ENCODE data around the gene GNS. TPM values are rescaled to one million over a fixed set of nuclear protein-coding genes. Genes with fewer than 3 reads are reported as not detected.

The GNS gene
- total and polyA plus RNA-seq, 5 donors: 33.6 to 105 (median 96.6) TPM

GRCh38 chr12:64796205-64796845 lies 37.1 kb upstream of the GNS start:
- Histone ChIP-seq H3K27me3 (ENCODE audit: control insufficient read depth, insufficient read depth) (no peaks in the 10 kb centered on the region), H3K9me3 (ENCODE audit: control insufficient read depth, low read length) (no peaks in the 10 kb centered on the region), H3K4me1 (ENCODE audit: control insufficient read depth, insufficient read depth, low read length) (no peaks in the 10 kb centered on the region), H3K4me3 (ENCODE audit: low read length) (no peak overlapping the region), H3K27ac (ENCODE audit: low read length) (no peak overlapping the region)
- ATAC-seq (peak; percentile 80 to 82), DNase-seq (peak in 1 of 3 donors; percentile 36)
- intact Hi-C loops (cut with DNase I): loop anchor here in 2 of 4 donors (10.0 kb wide), 1 partner anchor 328 kb away; the partner anchor contains the start of gene WIF1 (in 2 of the 2)
- 54% methylated on average over 5 of the region's 5 CpGs for WGBS

DNA sequence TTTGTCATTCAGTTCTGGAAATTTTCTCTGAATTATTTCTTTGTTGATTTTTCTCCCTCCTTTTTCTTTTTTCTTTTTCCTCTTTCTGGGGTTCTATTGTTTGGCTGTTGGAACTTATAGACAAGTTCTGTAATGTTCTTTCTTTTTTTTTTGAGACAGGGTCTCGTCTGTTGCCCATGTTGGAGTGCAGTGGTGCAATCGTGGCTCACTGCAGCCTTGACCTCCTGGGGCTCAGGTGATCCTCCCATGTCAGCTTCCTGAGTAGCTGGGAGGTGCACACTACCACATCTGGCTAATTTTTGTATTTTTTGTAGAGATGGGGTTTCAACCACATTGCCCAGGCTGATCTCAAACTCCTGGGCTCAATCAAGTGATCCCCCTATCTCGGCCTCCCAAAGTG lies 35.1 kb upstream of the GNS start:
- Histone ChIP-seq H3K27ac (ENCODE audit: low read length) (no peak overlapping the region), H3K27me3 (ENCODE audit: control insufficient read depth, insufficient read depth) (no peaks in the 10 kb centered on the region), H3K9me3 (ENCODE audit: control insufficient read depth, low read length) (no peaks in the 10 kb centered on the region), H3K4me3 (ENCODE audit: low read length) (no peak overlapping the region), H3K4me1 (ENCODE audit: control insufficient read depth, insufficient read depth, low read length) (no peaks in the 10 kb centered on the region)
- WGBS: 75% methylated on average over 3 of the region's 3 CpGs
- intact Hi-C loops (cut with DNase I): loop anchor here in 2 of 4 donors (10.0 kb wide), 1 partner anchor 330 kb away; the partner anchor contains the start of gene WIF1 (in 2 of the 2)
- ATAC-seq (no peak), DNase-seq (no peak)

DNA sequence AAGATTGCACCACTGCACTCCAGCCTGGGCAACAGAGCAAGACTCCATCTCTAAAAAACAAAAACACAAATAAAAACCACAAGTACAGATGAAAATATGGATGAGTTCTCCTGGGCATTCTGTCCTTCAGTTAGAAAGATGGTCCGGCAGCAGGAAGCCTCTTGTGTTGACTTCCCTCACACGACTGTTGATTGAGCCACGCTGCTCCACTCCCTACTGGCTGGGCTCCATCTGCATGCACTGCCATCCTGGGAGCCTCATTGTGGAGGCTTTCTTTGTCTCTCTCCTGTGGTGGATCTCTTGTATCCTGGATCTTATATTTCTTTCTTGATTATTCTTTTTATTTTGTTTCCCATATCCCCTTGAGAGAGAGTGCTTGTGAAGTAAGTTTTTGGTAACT lies 34.4 kb upstream of the GNS start:
- no peak for DNase-seq
- H3K4me3 ChIP-seq (ENCODE audit: low read length): no peak overlapping the region
- H3K9me3 ChIP-seq (ENCODE audit: control insufficient read depth, low read length): no peaks in the 10 kb centered on the region
- no peaks in the 10 kb centered on the region for H3K4me1 ChIP-seq (ENCODE audit: control insufficient read depth, insufficient read depth, low read length)
- intact Hi-C loops (cut with DNase I): loop anchor here in 2 of 4 donors (10.0 kb wide), 1 partner anchor 331 kb away; the partner anchor contains the start of gene WIF1 (in 2 of the 2)
- H3K27me3 ChIP-seq (ENCODE audit: control insufficient read depth, insufficient read depth): no peaks in the 10 kb centered on the region
- ATAC-seq: no peak
- WGBS: 58% methylated on average over 3 of the region's 3 CpGs
- H3K27ac ChIP-seq (ENCODE audit: low read length): no peak overlapping the region

GRCh38 chr12:64792128-64792527 lies 32.9 kb upstream of the GNS start:
- intact Hi-C loops (cut with DNase I): loop anchor here in 2 of 4 donors (10.0 kb wide), 1 partner anchor 333 kb away; the partner anchor contains the start of gene WIF1 (in 2 of the 2)

DNA sequence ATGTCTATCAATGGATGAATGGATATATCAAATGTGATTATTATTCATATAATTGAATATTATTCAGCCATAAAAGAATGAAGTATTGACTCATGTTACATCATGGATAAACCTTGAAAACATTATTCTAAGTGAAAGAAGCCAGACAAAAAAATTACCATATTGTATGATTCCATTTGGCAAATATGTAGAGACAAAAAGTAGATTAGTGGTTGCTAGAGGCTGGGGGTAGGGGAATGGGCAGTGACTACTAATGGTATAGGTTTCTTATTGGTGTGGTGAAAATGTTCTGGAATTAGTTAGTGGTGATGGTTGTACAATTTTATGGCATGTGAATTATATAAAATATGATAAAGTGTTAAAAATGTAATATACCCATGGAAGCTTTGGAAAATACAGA lies 31.8 kb upstream of the GNS start:
- DNase-seq (no peak), ATAC-seq (no peak)
- Histone ChIP-seq H3K4me1 (ENCODE audit: control insufficient read depth, insufficient read depth, low read length) (no peaks in the 10 kb centered on the region), H3K4me3 (ENCODE audit: low read length) (no peak overlapping the region), H3K9me3 (ENCODE audit: control insufficient read depth, low read length) (no peaks in the 10 kb centered on the region), H3K27me3 (ENCODE audit: control insufficient read depth, insufficient read depth) (no peaks in the 10 kb centered on the region), H3K27ac (ENCODE audit: low read length) (no peak overlapping the region)
- intact Hi-C loops (cut with DNase I): loop anchor here in 2 of 4 donors (10.0 kb wide), 1 partner anchor 334 kb away; the partner anchor contains the start of gene WIF1 (in 2 of the 2)

More at GRCh38 chr12:64792128-64792527, 32.9 kb upstream of the GNS start:
- Histone ChIP-seq H3K27me3 (ENCODE audit: control insufficient read depth, insufficient read depth) (no peaks in the 10 kb centered on the region), H3K9me3 (ENCODE audit: control insufficient read depth, low read length) (no peaks in the 10 kb centered on the region), H3K4me3 (ENCODE audit: low read length) (no peak overlapping the region), H3K4me1 (ENCODE audit: control insufficient read depth, insufficient read depth, low read length) (no peaks in the 10 kb centered on the region), H3K27ac (ENCODE audit: low read length) (no peak overlapping the region)
- DNase-seq: no peak
- no peak for ATAC-seq
- 72% methylated on average over 1 of the region's 1 CpG for WGBS

GRCh38 chr12:64790166-64790565 lies 31.0 kb upstream of the GNS start:
- no peak for DNase-seq
- no peak for ATAC-seq
- Histone ChIP-seq H3K27ac (ENCODE audit: low read length) (no peak overlapping the region), H3K9me3 (ENCODE audit: control insufficient read depth, low read length) (no peaks in the 10 kb centered on the region), H3K4me3 (ENCODE audit: low read length) (no peak overlapping the region), H3K4me1 (ENCODE audit: control insufficient read depth, insufficient read depth, low read length) (no peaks in the 10 kb centered on the region), H3K27me3 (ENCODE audit: control insufficient read depth, insufficient read depth) (no peaks in the 10 kb centered on the region)
- intact Hi-C loops (cut with DNase I): loop anchor here in 2 of 4 donors (10.0 kb wide), 1 partner anchor 335 kb away; the partner anchor contains the start of gene WIF1 (in 2 of the 2)
- 69% methylated on average over 1 of the region's 1 CpG for WGBS

GRCh38 chr12:64785838-64786237 lies 26.6 kb upstream of the GNS start:
- ATAC-seq: no peak
- Histone ChIP-seq H3K27ac (ENCODE audit: low read length) (no peak overlapping the region), H3K9me3 (ENCODE audit: control insufficient read depth, low read length) (no peaks in the 10 kb centered on the region), H3K4me1 (ENCODE audit: control insufficient read depth, insufficient read depth, low read length) (no peaks in the 10 kb centered on the region), H3K4me3 (ENCODE audit: low read length) (no peak overlapping the region), H3K27me3 (ENCODE audit: control insufficient read depth, insufficient read depth) (no peaks in the 10 kb centered on the region)
- no peak for DNase-seq
- WGBS: 91% methylated on average over 6 of the region's 6 CpGs
- intact Hi-C loops (cut with DNase I): no loop called here

- Histone ChIP-seq H3K4me3 (ENCODE audit: low read length) (peak overlapping the region; percentile 56), H3K27ac (ENCODE audit: low read length) (no peak overlapping the region), H3K9me3 (ENCODE audit: control insufficient read depth, low read length) (no peaks in the 10 kb centered on the region), H3K27me3 (ENCODE audit: control insufficient read depth, insufficient read depth) (no peaks in the 10 kb centered on the region), H3K4me1 (ENCODE audit: control insufficient read depth, insufficient read depth, low read length) (no peaks in the 10 kb centered on the region)
- WGBS: 41% methylated on average over 6 of the region's 6 CpGs
- intact Hi-C loops (cut with DNase I): no loop called here
- no peak for ATAC-seq
- no peak for DNase-seq
Observed at GRCh38 chr12:64782191-64782876, 23.1 kb upstream of the GNS start.

DNA sequence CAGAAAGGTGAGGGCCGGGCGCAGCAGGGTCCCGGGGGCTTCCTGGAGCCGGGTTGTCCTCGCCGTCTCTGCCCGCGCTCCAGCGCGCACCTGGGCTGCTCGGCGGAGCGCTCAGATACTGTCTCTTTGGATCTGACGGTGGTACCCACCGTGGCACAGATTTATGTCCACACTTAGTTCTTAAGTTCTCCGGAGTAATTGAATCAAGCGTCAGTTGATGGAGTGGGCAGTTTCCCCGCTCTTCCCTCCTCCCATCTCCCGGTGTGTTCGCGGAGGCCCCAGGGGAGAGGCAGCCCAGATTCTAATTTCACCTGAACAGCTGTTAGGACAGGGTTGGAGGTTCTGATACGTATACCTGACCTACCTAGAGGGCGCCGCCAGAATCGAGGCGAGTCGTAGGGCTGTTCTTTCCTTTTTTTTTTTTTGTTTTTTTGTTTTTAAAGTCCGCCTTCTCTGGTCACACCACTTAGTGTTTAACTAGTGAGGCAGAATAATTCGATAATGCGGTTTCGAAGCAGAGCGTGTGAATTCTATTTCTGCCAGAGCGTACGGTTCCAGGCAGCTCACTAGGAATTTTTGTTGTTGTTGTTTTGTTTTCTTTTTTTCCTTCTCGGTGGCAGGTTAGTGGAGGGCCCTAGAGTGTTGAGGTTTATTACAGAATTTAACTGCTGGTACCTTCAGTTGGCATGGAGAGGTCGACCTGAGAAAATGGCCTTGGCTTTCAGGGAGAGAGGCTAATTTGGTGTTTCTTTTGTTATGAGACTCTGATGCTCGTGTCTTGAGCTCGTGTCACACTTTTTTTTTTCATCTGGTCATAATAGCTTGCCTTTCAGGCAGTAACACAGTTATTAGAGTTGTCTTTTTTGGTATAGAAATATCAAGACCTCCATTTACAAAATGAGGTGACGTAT lies 22.3 kb upstream of the GNS start:
- no peak overlapping the region for H3K27ac ChIP-seq (ENCODE audit: low read length)
- H3K4me3 ChIP-seq (ENCODE audit: low read length): peak overlapping the region; percentile 56
- no peaks in the 10 kb centered on the region for H3K4me1 ChIP-seq (ENCODE audit: control insufficient read depth, insufficient read depth, low read length)
- H3K27me3 ChIP-seq (ENCODE audit: control insufficient read depth, insufficient read depth): no peaks in the 10 kb centered on the region
- H3K9me3 ChIP-seq (ENCODE audit: control insufficient read depth, low read length): no peaks in the 10 kb centered on the region
- peak; percentile 35 to 38 for ATAC-seq
- 6% methylated on average over 39 of the region's 39 CpGs for WGBS
- intact Hi-C loops (cut with DNase I): no loop called here
- peak in 1 of 3 donors; percentile 12 for DNase-seq

DNA sequence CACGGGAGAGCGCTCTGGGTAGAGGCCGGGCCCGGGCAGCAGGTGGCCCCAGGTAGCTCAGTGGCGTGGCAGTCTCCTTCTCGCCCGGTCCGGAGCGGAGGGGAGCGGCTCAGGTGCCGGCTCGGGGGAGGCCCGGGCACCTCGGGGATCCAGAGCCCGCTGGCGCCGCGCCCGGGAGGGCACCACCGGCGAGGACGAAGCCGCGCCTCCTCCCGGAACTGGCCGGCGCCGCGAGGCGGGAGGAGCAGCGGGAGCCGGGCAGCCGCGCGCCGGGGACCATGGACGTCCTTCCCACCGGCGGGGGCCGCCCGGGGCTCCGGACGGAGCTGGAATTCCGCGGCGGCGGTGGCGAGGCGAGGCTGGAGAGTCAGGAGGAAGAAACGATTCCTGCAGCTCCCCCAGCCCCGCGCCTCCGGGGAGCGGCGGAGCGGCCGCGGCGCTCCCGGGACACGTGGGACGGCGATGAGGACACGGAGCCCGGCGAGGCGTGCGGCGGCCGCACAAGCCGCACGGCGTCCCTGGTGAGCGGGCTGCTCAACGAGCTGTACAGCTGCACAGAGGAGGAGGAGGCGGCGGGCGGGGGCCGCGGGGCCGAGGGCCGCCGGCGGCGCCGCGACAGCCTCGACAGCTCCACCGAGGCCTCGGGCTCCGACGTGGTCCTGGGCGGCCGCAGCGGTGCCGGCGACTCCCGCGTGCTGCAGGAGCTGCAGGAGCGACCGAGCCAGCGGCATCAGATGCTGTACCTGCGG lies 21.5 kb upstream of the GNS start:
- H3K27me3 ChIP-seq (ENCODE audit: control insufficient read depth, insufficient read depth): no peaks in the 10 kb centered on the region
- no peaks in the 10 kb centered on the region for H3K9me3 ChIP-seq (ENCODE audit: control insufficient read depth, low read length)
- no peaks in the 10 kb centered on the region for H3K4me1 ChIP-seq (ENCODE audit: control insufficient read depth, insufficient read depth, low read length)
- WGBS: 1% methylated on average over 103 of the region's 103 CpGs
- intact Hi-C loops (cut with DNase I): no loop called here
- peak; percentile 84 to 86 for ATAC-seq
- H3K4me3 ChIP-seq (ENCODE audit: low read length): peak overlapping the region; percentile 56
- DNase-seq: peak; percentile 54 to 84 (median 83)
- H3K27ac ChIP-seq (ENCODE audit: low read length): no peak overlapping the region
